Stomach (tissue), 4 donors: ENCODE measurements around the gene DNASE1L3.

ENCODE experiments used
- CTCF ChIP-seq, 7 experiments: fragments of 450-650 bp in 4 of 7; fragments of 200-600 bp in 3 of 7; sonication (generic) in 3 of 7; IDR thresholded peaks; one replicate each; pipeline ENCODE4 v1.5.1; 2016 to 2019; ENCODE audit warnings: antibody characterized with exemption in 7 of 7, control low read depth in 2 of 7, mild to moderate bottlenecking in 1 of 7
- EP300 ChIP-seq: sonication (generic); formaldehyde crosslinking; IDR thresholded peaks from one replicate; pipeline ENCODE4 v1.6.1; 2017; ENCODE audit warnings: antibody characterized with exemption
- POLR2A ChIP-seq, 4 donors: fragments of 450-650 bp; IDR thresholded peaks; one replicate each; pipeline ENCODE4 v1.6.1; 2016; ENCODE audit warnings: antibody characterized with exemption in 4 of 4, control low read depth in 2 of 4, mild to moderate bottlenecking in 1 of 4, moderate library complexity in 1 of 4
- POLR2AphosphoS5 ChIP-seq, 3 donors: sonication (generic); formaldehyde crosslinking; IDR thresholded peaks; one replicate each; pipeline ENCODE4 v1.6.1; 2016; ENCODE audit warnings: antibody characterized with exemption in 3 of 3

GRCh38 chr3:58175187-58175436 lies 35.7 kb downstream of the DNASE1L3 start:
- TF ChIP-seq CTCF (IDR thresholded peaks at IDR 0.05), result no peak
- TF ChIP-seq POLR2A (IDR thresholded peaks at IDR 0.05), result no peak
- TF ChIP-seq POLR2AphosphoS5 (IDR thresholded peaks at IDR 0.05), result no peak
- no peak for TF ChIP-seq EP300
